Tibial nerve (tissue), 4 donors: ENCODE data around the gene HMOX1. TPM values are rescaled to one million over a fixed set of nuclear protein-coding genes. Genes with fewer than 3 reads are reported as not detected.

Experiments
- DNase-seq, 2 donors: peaks; one replicate each; pipeline ENCODE4 v3.0.0-alpha.2; 2019; ENCODE audit warnings: low spot score in 2 of 2
- H3K27ac ChIP-seq, 4 donors: fragments of 200-600 bp; sonication (generic) in 3 of 4; one replicate each; pipeline ENCODE4 v1.5.1; 2017 to 2019; ENCODE audit warnings: mild to moderate bottlenecking in 1 of 4
- H3K27me3 ChIP-seq, 2 donors: fragments of 200-600 bp; sonication (generic) in 1 of 2; one replicate each; pipeline versions ENCODE4 v1.5.1 to v1.6.0; 2017 to 2019
- H3K36me3 ChIP-seq, 3 donors: fragments of 200-600 bp; sonication (generic); one replicate each; pipeline ENCODE4 v1.5.1; 2018 to 2019
- H3K4me1 ChIP-seq, 4 donors: fragments of 200-600 bp; sonication (generic) in 3 of 4; one replicate each; pipeline ENCODE4 v1.5.1; 2017 to 2019
- H3K4me3 ChIP-seq, 4 donors: fragments of 200-600 bp; sonication (generic) in 3 of 4; one replicate each; pipeline ENCODE4 v1.5.1; 2017 to 2019; ENCODE audit warnings: mild to moderate bottlenecking in 1 of 4, moderate library complexity in 1 of 4
- H3K9me3 ChIP-seq, 4 donors: fragments of 200-600 bp; sonication (generic) in 3 of 4; one replicate each; pipeline ENCODE4 v1.5.1; 2017 to 2019
- CTCF ChIP-seq, 5 experiments: fragments of 200-600 bp in 3 of 5; fragments of 450-650 bp in 2 of 5; sonication (generic) in 3 of 5; IDR thresholded peaks; one replicate each; pipeline ENCODE4 v1.5.1; 2016 to 2019; ENCODE audit warnings: antibody characterized with exemption in 5 of 5, mild to moderate bottlenecking in 3 of 5, moderate library complexity in 2 of 5
- EP300 ChIP-seq, 2 donors: sonication (generic); formaldehyde crosslinking; IDR thresholded peaks; one replicate each; pipeline ENCODE4 v1.6.1; 2017; ENCODE audit warnings: antibody characterized with exemption in 2 of 2, mild to moderate bottlenecking in 1 of 2
- POLR2A ChIP-seq, 2 donors: fragments of 450-650 bp; IDR thresholded peaks; one replicate each; pipeline ENCODE4 v1.6.1; 2017; ENCODE audit warnings: antibody characterized with exemption in 2 of 2, mild to moderate bottlenecking in 2 of 2, moderate library complexity in 2 of 2
- WGBS, 2 donors: methylation state at CpG; one replicate each; pipeline ENCODE4 v1.1.5; 2018; 5-methylcytosine and 5-hydroxymethylcytosine counted together
- total RNA-seq, 4 donors: library from RNA; depleted of rRNA; stranded (reverse); fragments of >200 nt; gene quantifications; one replicate each; pipeline ENCODE4 v1.1.0, GENCODE V29; 2016

The HMOX1 gene
- total RNA-seq, 4 donors from 2014 or later: 7.5 to 53.7 (median 19.0) TPM

GRCh38 chr22:35422145-35422544 is 41.2 kb downstream of the HMOX1 start:
- H3K36me3 ChIP-seq: peaks cover 0 to 95% (median 36%) of the 10 kb centered on the region in 3 donors
- H3K4me3 ChIP-seq: no peak overlapping the region
- H3K9me3 ChIP-seq: no peaks in the 10 kb centered on the region
- no peak overlapping the region for H3K27ac ChIP-seq
- no peak for DNase-seq
- no peaks in the 10 kb centered on the region for H3K27me3 ChIP-seq
- H3K4me1 ChIP-seq: no peaks in the 10 kb centered on the region
- 96 to 97% methylated on average over 4 of the region's 4 CpGs for WGBS, 2 donors
- TF ChIP-seq CTCF (IDR thresholded peaks at IDR 0.05) (no peak), POLR2A (IDR thresholded peaks at IDR 0.05) (no peak), EP300 (IDR thresholded peaks at IDR 0.05) (no peak)

GRCh38 chr22:35422936-35423335 is 42.0 kb downstream of the HMOX1 start:
- no peak for DNase-seq
- no peaks in the 10 kb centered on the region for H3K27me3 ChIP-seq
- TF ChIP-seq POLR2A (IDR thresholded peaks at IDR 0.05) (no peak), EP300 (IDR thresholded peaks at IDR 0.05) (no peak), CTCF (IDR thresholded peaks at IDR 0.05) (no peak)
- H3K4me3 ChIP-seq: no peak overlapping the region
- H3K4me1 ChIP-seq: no peaks in the 10 kb centered on the region
- H3K36me3 ChIP-seq: peaks cover 0 to 87% (median 33%) of the 10 kb centered on the region in 3 donors
- 91 to 94% methylated on average over 8 to 9 of the region's 9 CpGs for WGBS, 2 donors
- H3K27ac ChIP-seq: no peak overlapping the region
- no peaks in the 10 kb centered on the region for H3K9me3 ChIP-seq

GRCh38 chr22:35424081-35424480 is 43.2 kb downstream of the HMOX1 start:
- Histone ChIP-seq H3K27me3 (no peaks in the 10 kb centered on the region), H3K9me3 (no peaks in the 10 kb centered on the region), H3K27ac (no peak overlapping the region), H3K4me3 (no peak overlapping the region), H3K4me1 (no peaks in the 10 kb centered on the region), H3K36me3 (peaks cover 0 to 84% (median 32%) of the 10 kb centered on the region in 3 donors)
- WGBS, 2 donors: 94 to 95% methylated on average over 25 to 26 of the region's 26 CpGs
- DNase-seq: no peak
- TF ChIP-seq POLR2A (IDR thresholded peaks at IDR 0.05) (no peak), EP300 (IDR thresholded peaks at IDR 0.05) (no peak), CTCF (IDR thresholded peaks at IDR 0.05) (no peak)

- H3K9me3 ChIP-seq: no peaks in the 10 kb centered on the region
- no peak overlapping the region for H3K27ac ChIP-seq
- DNase-seq: no peak
- no peaks in the 10 kb centered on the region for H3K4me1 ChIP-seq
- H3K36me3 ChIP-seq: peaks cover 0 to 77% (median 30%) of the 10 kb centered on the region in 3 donors
- TF ChIP-seq POLR2A (IDR thresholded peaks at IDR 0.05) (no peak), CTCF (IDR thresholded peaks at IDR 0.05) (no peak), EP300 (IDR thresholded peaks at IDR 0.05) (no peak)
- 80 to 90% methylated on average over 7 of the region's 7 CpGs for WGBS, 2 donors
- no peaks in the 10 kb centered on the region for H3K27me3 ChIP-seq
- no peak overlapping the region for H3K4me3 ChIP-seq
These were observed 43.9 kb downstream of the HMOX1 start for GRCh38 chr22:35424761-35425160.

GRCh38 chr22:35425546-35425945 is 44.6 kb downstream of the HMOX1 start:
- peaks cover 0 to 69% (median 23%) of the 10 kb centered on the region in 3 donors for H3K36me3 ChIP-seq
- no peak for TF ChIP-seq POLR2A (IDR thresholded peaks at IDR 0.05)
- no peak for TF ChIP-seq CTCF (IDR thresholded peaks at IDR 0.05)
- no peak for TF ChIP-seq EP300 (IDR thresholded peaks at IDR 0.05)
- no peak overlapping the region for H3K27ac ChIP-seq

More at GRCh38 chr22:35425546-35425945, 44.6 kb downstream of the HMOX1 start:
- 88 to 89% methylated on average over 7 of the region's 7 CpGs for WGBS, 2 donors
- H3K9me3 ChIP-seq: no peaks in the 10 kb centered on the region
- no peak overlapping the region for H3K4me3 ChIP-seq
- H3K4me1 ChIP-seq: peaks cover 0 to under 1% (median 0%) of the 10 kb centered on the region in 4 donors
- DNase-seq: no peak
- no peaks in the 10 kb centered on the region for H3K27me3 ChIP-seq
